ENCODE measurements around the gene ZNF593.

ZNF593 gene

DNA sequence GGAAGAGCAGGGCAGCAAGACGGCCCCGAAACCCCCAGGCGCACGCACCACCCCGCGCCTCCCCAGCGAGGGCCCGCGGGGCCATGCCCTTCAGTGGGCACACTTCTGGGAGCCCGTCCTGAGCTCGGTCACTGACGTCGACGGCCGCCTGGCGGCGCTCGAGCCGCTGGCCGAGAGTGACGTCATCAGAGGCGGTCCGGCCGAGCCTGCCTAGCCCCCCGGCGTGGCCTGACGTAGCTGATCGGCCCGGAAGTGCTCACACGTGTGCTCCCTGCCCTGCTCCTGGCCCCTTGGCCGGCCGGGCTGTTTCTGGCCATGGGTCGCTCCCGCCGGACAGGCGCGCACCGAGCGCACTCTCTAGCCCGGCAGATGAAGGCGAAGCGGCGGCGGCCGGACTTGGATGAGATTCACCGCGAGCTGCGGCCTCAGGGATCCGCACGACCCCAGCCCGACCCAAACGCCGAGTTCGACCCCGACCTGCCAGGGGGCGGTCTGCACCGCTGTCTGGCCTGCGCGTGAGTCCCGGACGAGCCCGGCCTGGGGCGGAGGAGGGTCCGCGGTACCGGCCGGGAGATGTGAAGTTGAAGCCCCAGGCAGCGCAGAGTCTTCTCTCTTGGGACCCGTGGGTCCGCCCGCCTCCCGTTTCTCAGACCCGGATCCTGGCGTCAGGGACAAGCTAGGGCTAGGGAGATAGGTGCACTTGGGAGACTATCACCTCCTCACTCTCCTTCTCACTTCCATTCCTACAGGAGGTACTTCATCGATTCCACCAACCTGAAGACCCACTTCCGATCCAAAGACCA lies at the start of gene ZNF593:
TSS of gene ZNF593 (plus strand) at position 240 of the 803 bp plus-strand sequence. CDS start at position 316, 76 bp downstream.
- in situ Hi-C loops (cut with MboI; ENCODE audit: low pct_unique_long_range_greater_than_20kb, low sequenced_read_pairs): no loop called here

DNA sequence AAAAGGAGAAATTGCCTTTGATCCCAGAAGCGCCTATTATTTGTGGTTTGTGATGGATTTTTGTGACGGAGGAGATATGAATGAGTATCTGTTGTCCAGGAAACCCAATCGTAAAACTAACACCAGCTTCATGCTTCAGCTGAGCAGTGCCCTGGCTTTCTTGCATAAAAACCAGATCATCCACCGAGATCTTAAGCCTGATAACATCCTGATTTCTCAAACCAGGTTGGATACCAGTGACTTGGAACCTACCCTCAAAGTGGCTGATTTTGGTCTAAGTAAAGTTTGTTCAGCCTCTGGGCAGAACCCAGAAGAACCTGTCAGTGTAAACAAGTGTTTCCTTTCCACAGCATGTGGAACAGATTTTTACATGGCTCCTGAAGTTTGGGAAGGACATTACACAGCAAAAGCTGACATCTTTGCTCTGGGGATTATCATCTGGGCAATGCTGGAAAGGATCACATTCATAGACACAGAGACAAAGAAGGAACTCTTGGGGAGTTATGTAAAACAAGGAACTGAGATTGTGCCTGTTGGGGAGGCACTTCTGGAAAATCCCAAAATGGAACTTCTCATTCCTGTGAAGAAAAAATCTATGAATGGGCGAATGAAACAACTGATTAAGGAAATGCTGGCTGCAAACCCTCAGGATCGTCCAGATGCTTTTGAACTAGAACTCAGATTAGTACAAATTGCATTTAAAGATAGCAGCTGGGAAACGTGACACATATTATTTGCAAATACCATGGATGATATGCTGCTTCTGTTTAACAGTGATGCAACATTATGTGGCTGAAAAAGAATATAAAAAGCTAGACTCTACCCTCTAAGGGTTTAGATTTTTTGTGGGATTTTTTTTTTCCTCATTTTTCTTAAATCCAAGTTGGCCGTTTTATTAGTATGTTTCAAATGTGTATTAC lies 47.6 kb upstream of the ZNF593 start:
- in situ Hi-C loops (cut with MboI; ENCODE audit: low pct_unique_long_range_greater_than_20kb, low sequenced_read_pairs): no loop called here
- no peak for DNase-seq

More for the DNA sequence above, at the start of gene ZNF593:
- DNase-seq: peak; percentile 92

DNA sequence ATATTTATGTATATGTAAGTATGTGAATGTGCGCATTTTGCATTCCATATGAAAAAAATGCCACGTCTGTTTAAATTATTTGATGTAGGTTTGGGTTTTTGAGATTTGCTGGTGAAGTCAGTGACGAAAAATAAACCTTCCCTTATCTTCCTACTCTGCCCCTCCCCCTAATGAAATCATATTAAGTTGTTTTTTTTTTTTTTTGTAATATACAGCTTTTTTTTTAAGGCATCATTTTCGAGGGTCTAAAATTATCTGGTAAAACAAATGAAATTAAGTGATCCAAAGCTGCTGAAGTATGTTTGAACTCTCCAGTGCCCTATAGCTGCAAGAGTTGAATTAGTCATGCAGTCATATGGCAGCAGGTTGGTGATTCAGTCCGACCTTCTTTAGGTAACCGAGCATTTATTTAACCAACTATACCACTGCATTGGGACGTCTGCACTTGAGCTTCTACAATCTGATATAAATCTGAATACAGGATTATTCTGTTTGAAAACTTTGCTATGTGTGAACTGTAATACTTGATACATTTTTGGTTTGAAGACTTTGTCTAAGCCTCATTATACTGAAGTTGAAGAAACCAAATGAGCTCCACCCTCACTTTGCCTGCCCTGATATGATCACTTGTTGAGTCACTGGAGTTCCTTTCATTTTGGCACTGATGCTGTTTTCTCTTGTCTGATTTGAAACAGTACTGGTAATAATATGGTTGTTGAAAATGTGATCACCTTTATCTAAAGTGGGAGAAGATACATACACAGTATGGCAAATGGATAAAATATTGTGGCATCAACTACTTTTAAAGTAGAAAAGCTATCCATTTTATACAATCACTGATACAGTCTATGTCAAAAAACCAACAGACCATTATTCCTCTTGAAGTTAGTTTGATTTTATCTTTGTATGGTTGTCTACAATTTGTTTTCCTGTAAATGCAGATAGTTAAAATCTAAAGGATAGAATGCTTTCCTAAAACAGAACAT lies 46.4 kb upstream of the ZNF593 start:
- in situ Hi-C loops (cut with MboI; ENCODE audit: low pct_unique_long_range_greater_than_20kb, low sequenced_read_pairs): no loop called here

DNA sequence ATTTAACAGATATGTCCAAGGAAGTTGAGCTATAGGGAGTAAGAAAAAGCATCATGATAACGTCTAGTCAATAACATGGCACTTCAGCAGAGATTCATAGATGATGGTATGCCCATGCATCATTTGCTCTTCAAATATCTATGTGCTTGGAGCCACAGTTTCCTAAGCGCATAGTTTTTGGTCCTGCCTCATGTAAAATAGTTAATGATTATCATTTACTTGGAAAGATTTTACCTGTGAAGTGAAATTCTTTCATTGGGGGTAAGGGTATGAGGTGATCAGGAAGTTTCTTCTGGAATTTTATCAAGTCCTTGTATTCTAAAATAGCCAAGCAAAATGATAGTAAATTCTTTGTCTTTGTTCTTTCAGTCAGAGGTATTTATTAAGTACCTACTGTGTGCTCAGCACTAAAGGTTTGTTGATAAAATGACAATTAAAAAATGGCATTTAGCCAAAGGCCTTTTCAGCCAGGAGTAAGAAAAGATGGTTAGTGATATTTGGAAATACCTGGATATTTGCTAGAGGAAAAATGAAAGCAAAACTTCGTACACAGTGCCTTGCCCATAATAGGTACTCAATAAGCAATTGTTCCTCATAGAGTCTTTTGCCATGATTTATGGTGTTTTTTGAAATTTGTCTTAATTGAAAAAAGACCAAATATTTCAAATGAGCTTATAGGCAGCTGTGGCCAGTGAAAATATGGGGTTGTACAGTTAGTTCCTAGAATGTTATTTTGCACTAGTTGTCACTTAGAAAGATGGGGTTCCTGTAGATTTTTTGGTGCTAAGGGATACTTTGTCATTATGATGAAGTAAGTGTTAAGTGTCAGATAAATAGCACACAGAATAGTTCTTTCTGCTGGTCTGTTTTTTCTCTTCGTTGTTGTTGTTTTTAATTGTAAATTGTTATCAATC lies 45.0 kb upstream of the ZNF593 start:
- in situ Hi-C loops (cut with MboI; ENCODE audit: low pct_unique_long_range_greater_than_20kb, low sequenced_read_pairs): no loop called here
- DNase-seq: no peak

More for the DNA sequence above, 46.4 kb upstream of the ZNF593 start:
- no peak for DNase-seq

DNA sequence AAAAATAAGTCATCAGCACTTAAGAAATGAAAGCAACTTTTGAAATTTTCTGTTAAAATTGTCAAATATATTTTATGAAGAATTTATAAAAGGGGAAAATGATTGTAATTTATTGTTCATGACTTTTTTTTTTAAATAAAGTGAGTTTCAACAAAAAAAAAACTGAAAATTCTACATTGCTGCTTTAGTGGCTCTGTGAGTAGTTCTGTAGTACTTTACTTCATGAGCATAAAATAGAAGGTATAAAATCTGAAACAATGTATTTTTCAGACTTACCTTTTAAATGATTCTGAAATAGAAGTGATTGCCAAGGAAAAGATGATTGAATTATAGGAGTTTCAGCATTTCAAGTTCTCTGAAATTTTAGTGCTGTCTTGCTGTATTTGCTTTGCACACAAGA lies 44.3 kb upstream of the ZNF593 start:
- DNase-seq: no peak
- in situ Hi-C loops (cut with MboI; ENCODE audit: low pct_unique_long_range_greater_than_20kb, low sequenced_read_pairs): no loop called here

DNA sequence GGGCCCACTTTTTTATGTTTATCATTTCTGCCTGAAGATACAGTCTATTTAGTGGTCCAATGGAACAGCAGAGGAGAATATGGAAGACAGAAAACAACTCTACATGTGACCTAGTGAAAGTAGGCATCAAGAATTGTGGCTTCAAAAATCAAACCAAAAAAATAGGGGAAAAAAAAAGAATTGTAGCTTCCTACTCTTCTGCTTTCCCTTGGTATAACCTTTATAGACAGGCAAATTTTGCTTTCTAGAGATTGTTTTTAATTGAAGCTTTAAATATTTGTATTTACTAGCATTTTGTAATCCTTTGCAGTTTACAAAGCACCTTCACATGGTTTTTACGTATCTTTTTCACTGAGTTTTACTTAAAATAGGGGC lies 43.8 kb upstream of the ZNF593 start:
- in situ Hi-C loops (cut with MboI; ENCODE audit: low pct_unique_long_range_greater_than_20kb, low sequenced_read_pairs): no loop called here
- no peak for DNase-seq

DNA sequence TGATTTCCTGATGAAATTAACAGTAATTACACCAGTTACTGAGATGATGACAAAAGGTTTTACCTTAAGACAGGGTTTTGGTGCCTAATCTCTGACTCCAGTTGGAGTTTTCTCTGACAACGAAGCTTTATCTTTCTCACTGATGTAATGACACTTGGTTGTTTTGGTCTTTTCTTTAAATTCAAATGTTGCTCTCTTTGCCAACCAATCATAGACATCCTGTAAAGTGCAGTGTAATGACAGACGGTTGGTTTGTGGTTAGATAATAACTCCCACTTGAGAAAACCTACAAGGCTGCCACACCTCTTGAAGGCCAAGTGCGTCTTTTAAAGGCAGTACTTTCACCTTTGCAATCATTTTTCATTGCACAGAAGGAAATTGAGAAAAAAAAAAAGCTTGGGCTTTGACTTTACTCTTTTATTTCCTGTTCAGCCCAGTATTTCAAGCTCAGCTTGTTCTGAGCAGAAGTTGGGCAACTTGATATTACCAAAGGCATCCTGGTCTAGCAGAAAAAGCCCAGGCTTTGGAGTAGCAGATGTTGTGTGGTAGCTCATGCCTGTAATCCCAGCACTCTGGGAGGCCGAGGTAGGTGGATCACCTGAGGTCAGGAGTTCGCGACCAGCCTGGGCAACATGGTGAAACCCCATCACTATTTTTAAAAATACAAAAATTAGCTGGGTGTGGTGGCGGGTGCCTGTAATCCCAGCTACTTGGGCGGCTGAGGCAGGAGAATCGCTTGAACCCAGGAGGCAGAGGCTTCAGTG lies 43.2 kb upstream of the ZNF593 start:
- DNase-seq: peak; percentile 93

DNA sequence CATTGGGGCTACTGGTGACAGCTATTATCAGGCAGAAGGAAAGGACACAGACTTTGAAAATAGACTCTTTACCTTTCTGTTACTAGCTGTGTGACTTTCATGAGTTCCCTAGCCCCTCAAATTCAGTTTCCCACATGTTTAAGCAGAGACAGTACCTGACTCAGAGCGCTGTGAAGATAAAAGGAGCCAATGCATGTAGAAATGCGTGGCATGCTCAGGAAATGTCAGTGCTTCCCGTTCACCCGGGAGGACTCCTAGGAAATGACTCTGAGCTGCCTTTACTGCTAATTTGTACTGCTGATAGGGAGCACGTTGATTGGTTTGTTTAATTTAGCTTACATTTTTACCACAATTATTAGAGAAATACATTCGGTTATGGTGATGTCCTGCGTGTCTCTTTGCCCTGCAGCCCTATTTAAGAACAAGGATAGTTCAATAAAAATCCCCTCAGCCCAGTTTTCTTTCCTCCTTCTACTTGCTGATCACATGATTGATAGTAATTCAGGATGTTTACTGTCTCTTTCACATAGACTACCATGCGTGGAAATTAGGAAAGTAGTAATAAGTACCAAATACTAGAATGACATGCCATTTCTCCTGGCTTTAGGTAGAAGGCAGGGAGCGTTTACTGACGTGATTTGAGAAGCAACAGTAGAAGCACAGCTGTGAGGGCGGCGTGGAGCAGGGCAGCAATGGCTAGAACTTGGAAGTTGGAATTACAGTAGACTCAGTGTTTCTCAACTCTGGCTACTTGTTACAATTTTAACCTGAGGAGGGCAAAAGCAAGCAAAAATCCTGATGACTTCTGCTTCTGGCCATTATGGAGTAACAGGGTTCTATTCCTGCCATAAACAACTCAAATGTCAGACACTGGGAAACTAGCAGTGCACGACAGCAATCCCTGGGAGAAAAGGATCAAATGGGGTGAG lies 42.2 kb upstream of the ZNF593 start:
- in situ Hi-C loops (cut with MboI; ENCODE audit: low pct_unique_long_range_greater_than_20kb, low sequenced_read_pairs): no loop called here
- no peak for DNase-seq

More for the DNA sequence above, 43.2 kb upstream of the ZNF593 start:
- in situ Hi-C loops (cut with MboI; ENCODE audit: low pct_unique_long_range_greater_than_20kb, low sequenced_read_pairs): no loop called here

DNA sequence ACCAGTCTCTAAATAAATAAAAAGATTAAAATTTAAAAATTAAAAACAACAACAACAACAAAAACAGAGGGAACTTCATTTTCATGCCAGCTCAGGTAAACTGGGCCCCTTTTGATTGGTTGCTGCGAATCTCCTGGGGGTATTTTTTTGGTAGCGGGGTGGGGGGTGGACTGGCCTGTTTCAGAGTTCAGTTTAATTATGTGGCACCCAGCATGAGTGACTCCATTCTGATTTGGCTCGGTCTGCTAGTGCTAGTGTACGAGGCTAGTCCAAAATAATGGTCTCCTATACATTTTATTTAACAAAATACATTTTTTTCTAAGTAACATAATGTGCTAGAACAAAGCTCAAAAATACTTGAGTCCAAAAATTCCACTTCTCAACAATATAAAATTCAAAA lies 39.9 kb upstream of the ZNF593 start:
- in situ Hi-C loops (cut with MboI; ENCODE audit: low pct_unique_long_range_greater_than_20kb, low sequenced_read_pairs): no loop called here
- DNase-seq: no peak

DNA sequence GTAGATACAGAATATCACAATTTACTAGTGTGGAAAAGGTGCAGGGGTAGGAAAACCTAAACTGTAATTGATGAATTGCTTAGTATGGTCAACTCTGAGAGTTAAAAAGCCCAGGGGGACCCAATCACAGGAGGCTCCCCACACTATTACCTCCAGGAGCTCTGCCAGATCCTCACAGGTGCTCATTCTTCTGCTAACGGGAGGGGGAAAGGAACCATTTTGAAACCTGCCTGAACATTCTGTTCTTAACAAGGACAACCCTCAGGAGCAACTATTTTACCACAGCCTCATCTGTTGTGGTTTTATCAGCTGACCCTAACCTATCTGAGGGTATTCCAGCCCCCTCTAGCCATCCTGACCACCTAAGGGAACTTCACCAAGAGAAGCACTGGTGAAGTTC lies 39.0 kb upstream of the ZNF593 start:
- no peak for DNase-seq
- in situ Hi-C loops (cut with MboI; ENCODE audit: low pct_unique_long_range_greater_than_20kb, low sequenced_read_pairs): no loop called here

DNA sequence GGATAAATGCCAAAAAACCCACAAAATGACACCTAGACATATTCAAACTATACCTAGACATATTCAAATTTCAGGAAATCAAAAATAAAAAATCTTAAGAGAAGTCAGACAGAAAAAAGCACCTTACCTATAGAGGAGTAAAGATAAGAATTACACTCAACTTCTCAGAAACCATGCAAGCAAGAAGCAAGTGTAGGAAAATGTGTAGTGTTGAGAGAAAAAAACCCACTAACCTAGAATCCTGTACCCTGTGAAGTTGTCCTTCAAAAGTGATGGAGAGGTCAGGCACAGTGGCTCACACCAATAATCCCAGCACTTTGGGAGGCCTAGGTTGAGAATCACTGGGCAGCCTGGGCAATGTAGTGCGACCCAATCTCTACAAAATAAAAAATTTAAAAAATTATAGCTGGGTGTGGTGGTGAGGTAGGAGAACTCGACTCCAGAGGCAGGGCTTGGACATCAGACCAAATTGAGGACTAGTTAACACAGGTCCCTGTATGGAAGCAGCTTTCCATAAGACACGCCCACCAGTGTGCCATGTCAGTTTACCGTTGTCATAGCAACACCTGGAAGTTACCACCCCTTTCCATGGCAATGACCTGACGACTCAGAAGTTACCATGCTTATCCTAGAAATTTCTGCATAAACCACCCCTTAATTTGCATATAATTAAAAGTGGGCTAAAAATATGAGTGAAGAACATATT lies 37.4 kb upstream of the ZNF593 start:
- DNase-seq: no peak
- in situ Hi-C loops (cut with MboI; ENCODE audit: low pct_unique_long_range_greater_than_20kb, low sequenced_read_pairs): no loop called here

DNA sequence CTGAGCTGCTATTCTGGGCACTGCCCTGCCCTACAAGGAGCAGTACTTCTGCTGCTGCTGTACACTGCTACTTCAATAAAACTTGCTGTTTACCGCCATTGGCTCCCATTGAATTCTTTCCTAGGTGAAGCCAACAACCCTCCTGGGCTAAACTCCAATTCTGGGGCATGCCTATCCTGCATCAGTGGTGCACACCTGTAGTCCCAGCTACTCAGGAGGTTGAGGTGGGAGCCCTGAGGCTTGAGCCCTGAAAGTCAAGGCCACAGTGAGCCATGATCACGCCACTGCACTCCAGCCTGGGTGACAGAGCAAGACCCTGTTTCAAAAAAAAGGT lies 36.9 kb upstream of the ZNF593 start:
- in situ Hi-C loops (cut with MboI; ENCODE audit: low pct_unique_long_range_greater_than_20kb, low sequenced_read_pairs): no loop called here
- DNase-seq: no peak

DNA sequence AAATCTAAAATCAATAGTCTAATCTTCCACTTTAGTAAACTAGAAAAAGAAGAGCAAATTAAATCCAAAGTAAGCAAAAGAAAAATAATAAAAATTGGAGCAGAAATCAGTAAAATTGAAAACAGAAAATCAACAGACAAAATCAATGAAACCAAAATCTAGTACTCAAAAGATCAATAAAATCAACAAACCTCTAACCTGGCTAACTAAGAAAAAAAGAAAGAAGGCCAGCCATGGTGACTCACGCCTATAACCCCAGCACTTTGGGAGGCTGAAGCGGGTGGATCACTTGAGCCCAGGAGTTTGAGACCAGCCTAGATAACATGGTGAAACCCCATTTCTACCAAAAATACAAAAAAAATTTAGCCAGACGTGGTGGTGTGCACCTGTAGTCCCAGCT lies 35.2 kb upstream of the ZNF593 start:
- in situ Hi-C loops (cut with MboI; ENCODE audit: low pct_unique_long_range_greater_than_20kb, low sequenced_read_pairs): no loop called here
- no peak for DNase-seq

DNA sequence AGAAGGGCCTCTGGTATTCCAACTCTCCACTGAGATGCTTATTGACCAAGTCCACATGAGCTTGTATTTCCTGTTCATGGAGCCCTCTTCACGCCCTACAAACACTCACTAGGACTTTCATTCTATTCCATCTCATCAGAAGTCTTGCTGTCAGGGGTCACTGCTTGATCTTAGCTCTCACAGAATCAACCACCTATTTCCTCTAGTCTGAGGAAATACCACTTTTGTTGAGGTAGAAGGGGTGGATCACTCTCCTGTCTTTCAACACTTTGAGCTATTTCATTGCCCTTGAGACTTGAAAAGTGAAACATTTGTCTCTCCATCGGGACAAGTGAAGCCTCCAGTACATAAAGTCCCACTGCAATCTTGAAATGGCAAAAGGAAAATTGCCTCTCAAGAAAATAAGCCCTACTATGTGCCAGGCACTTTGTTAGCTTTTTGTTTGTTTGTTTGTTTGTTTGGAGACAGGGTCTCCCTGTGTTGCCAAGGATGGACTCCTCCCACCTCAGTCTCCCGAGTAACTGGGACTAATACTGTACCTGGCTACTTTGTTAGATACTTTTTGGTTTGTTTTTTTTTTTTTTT lies 30.6 kb upstream of the ZNF593 start:
- in situ Hi-C loops (cut with MboI; ENCODE audit: low pct_unique_long_range_greater_than_20kb, low sequenced_read_pairs): no loop called here

DNA sequence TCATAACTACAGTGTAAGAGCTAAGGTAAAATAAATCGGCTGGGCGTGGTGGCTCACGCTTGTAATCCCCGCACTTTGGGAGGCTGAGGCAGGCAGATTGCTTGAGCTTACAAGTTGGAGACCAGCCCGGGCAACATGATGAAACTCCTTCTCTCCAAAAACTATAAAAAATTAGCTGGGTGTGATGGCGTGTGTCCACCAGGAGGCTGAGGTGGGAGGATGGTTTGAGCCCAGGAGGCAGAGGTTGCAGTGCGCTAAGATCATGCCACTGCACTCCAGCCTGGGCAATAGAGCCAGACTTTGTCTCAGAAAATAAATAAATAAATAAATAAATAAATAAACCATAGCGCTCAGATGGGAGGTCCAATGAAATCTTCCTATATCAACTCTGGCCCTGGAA lies 27.5 kb upstream of the ZNF593 start:
- DNase-seq: no peak
- in situ Hi-C loops (cut with MboI; ENCODE audit: low pct_unique_long_range_greater_than_20kb, low sequenced_read_pairs): no loop called here

More for the DNA sequence above, 30.6 kb upstream of the ZNF593 start:
- DNase-seq: peak; percentile 36
